DMS79 treated with DMSO at 0.1 percent for 48 hours (cell line): ENCODE measurements around the gene SLC26A4.
"Not testable (repeated sequence)": the region's sequence is repeated elsewhere in the genome, so short reads cannot be mapped to it uniquely, and the experiment has no call there.

Source experiments
- DNase-seq: peaks from one replicate; lab custom pipeline; 2025; lab: John Stamatoyannopoulos, UW

Gene SLC26A4

DNA sequence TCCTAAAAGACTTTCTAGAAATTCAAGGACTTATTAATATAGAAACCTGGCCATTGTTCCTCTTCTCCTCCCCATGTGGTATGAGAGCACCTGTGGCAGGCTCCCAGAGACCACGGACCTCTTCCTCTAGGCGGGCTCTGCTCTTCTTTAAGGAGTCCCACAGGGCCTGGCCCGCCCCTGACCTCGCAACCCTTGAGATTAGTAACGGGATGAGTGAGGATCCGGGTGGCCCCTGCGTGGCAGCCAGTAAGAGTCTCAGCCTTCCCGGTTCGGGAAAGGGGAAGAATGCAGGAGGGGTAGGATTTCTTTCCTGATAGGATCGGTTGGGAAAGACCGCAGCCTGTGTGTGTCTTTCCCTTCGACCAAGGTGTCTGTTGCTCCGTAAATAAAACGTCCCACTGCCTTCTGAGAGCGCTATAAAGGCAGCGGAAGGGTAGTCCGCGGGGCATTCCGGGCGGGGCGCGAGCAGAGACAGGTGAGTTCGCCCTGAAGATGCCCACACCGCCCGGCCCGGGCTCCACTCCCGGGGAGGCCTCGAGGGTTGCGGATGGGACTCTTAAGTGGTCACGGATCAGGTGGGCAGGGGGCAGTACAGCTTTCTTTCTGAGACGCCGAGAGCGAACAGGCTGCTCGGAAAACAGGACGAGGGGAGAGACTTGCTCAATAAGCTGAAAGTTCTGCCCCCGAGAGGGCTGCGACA is at the start of gene SLC26A4:
Gene SLC26A4, plus strand, starts transcription at position 448 of the 700 bp plus-strand sequence. CDS start 814 bp downstream, outside the sequence.
- DNase-seq: no peak

DNA sequence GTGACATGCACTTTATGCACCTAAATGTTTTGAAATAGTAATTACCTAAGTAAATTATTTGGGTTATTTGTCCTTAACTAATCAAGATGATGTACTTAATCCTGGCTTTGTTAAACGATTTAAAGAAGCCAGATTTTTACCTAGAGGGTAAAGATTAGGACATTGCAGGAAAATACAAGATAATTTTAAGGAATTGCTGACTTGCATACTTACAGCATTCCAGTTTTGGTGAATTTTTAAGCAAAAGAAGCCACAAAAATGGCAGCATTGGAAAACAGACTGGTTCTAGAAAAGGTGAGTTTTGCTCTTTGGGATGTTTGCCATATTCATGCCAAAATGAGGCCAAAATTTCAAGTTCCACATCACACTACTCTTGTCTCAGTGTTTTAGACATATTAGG is 47.2 kb upstream of the SLC26A4 start:
- no peak for DNase-seq

DNA sequence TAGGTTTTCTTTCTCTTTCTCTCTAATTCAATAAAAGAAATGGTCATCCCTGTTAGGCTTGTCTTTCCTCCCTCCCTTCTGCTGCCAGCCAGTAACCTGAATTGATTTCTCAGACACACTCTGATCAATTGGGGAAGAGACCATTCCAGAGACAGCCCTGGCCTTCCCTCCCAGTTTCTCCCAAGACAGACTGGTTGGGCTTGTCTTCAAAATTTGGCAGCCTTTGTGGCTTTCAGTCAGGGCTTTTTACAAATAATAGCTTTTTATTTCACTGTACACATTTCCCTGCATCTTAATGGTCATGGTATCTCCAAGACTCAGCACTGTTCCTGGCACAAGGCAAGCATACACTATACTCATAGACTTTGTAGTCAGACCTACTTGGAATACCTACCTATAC is 46.7 kb upstream of the SLC26A4 start:
- DNase-seq: no peak

- DNase-seq: peak; percentile 6
These were observed 46.2 kb upstream of the SLC26A4 start for GRCh38 chr7:107614425-107614824.

GRCh38 chr7:107615910-107616680 is 44.5 kb upstream of the SLC26A4 start:
- no peak for DNase-seq

DNA sequence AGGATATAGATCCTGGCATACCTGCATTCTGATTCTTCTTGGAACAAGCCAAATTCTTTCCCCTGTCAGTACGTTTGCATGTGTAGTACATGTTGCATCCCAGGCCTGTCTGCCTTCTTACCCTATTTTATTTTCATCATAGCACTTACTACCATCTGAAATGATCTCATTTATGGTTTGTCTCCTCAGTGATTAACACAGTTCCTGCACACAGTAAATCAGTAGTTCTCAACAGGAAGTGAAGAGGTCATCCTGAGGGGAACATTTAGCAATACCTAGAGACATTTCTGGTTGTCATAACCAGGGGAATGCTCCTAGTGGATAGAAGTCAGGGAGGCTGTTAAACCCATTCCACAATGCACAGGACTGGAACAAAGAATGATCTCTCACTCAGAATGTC is 38.2 kb upstream of the SLC26A4 start:
- no peak for DNase-seq

DNA sequence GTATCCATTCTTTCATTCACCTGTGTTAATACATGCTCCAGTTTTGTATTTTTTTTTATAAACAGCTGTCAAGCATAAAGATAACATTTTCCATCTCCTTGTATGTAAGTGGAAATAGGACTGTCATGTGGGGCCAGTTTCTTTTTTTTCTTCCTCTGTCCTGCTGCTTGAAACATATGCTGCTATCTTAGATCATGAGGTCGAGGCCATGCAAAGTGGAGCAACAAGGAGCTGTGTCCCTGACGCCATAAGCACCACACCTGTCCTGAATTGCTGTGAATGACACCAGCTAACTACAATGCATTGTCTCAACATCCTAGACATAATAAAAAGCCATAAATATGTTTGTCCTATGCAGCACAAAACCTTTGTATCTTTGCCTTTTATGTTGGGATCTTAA is 37.7 kb upstream of the SLC26A4 start:
- DNase-seq: no peak

- DNase-seq: no peak
These were observed 33.6 kb upstream of the SLC26A4 start for GRCh38 chr7:107627002-107627401.

DNA sequence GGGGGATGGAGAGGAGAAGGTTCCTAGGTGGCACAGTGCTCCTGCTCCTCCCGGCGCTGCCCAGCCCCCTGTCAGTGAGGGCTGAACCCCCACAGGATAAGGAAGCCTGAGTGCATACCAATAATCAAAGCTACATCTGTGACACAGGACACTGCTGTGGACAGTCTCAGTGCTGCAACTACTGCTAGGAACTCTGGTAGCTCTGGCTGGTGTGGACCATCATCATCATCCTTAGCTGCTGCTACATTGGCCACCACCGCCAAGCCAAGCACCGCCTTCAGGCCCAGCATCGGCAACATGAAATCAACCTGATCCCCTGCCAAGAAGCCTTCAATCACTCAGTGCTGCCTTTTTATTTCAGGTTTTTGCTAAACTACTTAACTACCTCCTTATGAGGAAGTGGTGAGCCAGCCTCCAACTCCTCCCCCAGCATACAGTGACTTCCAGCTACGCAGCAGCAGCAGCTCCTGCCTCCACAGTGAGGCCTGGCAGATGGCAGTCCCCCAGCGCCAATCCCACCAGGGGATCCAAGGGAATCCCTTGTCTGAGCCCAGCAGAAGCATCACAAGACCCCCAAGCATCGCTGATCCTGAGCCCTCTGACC is 32.1 kb upstream of the SLC26A4 start:
- DNase-seq: no peak

GRCh38 chr7:107630342-107630741 is 30.3 kb upstream of the SLC26A4 start:
- DNase-seq: no peak

GRCh38 chr7:107631588-107632491 is 28.8 kb upstream of the SLC26A4 start:
- no peak for DNase-seq

- DNase-seq: no peak
These were observed 28.1 kb upstream of the SLC26A4 start for GRCh38 chr7:107632492-107632865.

GRCh38 chr7:107638594-107638993 is 22.0 kb upstream of the SLC26A4 start:
- DNase-seq: no peak

DNA sequence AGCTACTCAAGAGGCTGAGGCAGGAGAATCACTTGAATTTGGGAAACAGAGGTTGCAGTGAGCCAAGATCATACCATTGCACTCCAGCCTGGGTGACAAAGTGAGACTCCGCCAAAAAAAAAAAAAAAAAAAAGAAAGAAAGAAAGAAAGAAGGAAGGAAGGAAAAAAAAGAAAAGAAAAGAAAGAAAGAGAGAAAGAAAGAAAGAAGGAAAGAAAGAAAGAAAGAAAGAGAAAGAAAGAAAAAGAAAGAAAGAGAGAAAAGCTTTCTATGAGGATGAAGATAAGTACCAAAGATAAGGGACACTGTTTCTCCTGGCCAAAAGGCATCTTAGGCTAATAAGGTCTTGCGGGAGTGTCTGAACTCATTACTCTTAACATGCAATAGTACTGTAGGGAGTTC is 21.6 kb upstream of the SLC26A4 start:
- not testable (repeated sequence) for DNase-seq

- no peak for DNase-seq
These were observed 19.0 kb upstream of the SLC26A4 start for GRCh38 chr7:107641676-107642075.

GRCh38 chr7:107642501-107642900 is 18.1 kb upstream of the SLC26A4 start:
- DNase-seq: no peak

DNA sequence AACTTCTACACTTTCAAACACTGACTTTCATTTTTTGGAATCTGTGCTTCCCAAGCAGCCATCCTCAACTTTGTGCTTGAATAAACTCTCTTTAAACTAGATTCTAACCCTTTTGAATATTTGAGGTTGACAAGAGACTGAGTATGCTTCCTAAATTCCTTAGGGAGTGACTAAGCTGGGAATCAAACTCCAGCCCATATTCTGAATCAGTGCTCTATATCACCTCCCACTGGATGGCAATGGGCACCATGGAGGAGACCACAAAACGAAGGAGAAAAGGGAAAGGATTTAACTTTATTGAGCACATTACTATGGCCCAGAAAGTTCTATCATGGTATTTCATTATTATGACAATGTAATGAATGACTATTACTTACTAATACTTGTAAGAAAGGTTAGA is 17.2 kb upstream of the SLC26A4 start:
- DNase-seq: no peak

GRCh38 chr7:107643938-107644308 is 16.7 kb upstream of the SLC26A4 start:
- DNase-seq: no peak

DNA sequence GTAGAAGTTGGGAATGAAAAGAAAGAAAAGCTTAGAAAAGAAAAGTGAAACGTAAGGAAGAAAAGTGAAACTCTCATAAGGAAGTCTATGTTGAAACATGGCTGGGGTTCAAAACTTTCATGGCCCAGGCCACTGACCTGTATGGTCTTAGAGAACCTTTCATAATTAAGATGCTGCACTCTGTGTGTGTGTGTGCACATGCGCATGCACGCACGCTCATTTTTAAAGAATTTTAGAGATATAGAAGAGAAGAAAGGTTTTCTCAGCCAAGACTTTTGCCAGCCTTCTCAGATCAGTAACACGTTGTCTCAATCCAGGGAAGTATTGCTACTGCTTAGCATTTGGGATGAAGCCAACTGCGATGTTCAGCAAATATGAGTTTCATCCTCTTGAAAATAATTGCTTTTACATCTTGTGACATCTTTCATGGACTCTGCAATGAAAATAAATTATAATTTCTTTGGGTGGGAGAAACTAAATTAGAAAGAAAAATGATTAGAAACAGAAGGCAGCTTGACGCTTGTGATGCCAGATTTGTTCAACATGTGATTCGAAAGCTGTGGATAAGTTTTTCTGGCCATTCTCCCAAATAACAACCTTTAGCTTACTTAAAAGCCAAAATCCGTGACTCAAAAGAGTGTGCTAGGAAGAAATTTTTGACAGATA is 16.2 kb upstream of the SLC26A4 start:
- DNase-seq: no peak

DNA sequence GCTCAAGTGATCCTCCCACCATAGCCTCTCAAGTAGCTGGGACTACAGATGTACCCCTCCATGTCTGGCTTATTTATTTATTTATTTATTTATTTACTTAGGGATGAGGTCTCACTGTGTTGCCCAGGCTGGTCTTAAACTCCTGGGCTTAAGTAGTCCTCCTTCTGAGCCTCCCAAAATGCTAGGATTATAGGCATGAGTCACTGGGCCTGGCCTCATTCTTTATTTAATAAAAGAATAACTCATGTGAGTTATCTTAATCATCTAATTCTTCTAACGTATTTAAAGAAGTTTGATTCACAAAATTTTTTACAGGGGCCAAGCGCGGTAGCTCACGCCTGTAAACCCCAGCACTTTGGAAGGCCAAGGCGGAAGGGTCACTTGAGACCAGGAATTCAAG is 8.0 kb upstream of the SLC26A4 start:
- DNase-seq: no peak

DNA sequence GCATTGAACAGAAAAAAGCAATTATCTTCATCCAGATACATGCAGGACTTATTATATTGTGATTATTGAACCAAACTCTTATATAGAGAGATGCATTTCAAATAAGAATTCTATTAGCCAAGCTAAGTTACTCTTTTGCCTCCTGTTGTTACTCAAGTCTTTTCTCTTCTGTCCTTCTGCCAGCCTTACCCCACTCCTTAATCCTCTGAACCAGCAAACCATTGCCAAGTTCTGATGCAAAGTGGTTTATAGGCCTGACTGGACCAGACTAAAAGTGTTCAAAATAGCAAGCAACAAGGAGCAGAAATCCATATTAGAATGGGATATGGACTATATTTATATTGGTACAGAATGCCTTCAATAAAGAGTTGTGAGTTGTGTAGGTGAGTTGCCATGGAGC is 2.2 kb upstream of the SLC26A4 start:
- no peak for DNase-seq

GRCh38 chr7:107659666-107660065 is 962 bp upstream of the SLC26A4 start:
- no peak for DNase-seq
